ENCODE measurements around the gene PPIB.

DNA sequence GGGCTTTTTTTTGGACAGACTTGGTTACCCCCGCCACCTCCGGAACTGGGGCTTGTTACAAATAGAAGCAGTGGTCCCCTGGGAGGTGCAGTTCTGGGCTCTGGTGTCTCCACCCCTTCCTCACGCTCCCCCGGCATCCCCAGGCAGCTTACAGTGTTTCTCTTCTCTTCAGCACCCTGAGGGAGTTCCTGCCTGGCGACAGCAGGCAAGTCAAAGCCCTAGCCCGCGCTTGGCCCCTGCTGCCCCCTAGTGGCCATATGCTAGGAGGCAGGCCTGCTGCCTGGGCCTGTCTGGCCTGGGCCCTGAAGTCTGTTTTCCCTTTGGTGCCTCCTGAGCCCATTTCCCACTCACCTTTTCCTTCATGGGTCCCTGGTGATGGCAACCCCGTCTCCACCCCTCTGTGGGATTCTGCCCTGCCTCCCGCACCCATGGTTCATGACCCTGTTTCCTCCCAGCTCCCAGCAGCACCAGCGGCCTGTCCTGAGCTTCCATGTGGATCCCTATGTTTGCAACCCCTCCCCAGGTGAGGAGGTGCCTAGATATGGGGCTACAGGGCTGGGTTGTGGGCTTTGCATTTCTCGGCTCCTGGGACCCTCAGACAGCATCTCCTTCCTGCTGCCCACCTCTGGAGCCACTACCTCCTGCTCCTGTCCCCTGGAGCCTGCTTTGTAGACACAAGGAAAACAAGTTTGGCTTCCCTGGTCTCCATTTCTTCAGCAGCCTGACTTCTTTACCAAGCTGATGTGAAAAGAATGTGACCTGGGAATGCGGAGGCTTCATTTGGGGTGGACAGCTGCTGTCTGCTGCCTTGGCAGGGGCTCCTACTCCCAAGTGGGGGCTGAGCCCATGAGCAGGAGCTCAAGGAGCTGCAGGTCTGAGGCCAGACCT is 9.1 kb downstream of the PPIB start:
- TF ChIP-seq, protein P1, sequence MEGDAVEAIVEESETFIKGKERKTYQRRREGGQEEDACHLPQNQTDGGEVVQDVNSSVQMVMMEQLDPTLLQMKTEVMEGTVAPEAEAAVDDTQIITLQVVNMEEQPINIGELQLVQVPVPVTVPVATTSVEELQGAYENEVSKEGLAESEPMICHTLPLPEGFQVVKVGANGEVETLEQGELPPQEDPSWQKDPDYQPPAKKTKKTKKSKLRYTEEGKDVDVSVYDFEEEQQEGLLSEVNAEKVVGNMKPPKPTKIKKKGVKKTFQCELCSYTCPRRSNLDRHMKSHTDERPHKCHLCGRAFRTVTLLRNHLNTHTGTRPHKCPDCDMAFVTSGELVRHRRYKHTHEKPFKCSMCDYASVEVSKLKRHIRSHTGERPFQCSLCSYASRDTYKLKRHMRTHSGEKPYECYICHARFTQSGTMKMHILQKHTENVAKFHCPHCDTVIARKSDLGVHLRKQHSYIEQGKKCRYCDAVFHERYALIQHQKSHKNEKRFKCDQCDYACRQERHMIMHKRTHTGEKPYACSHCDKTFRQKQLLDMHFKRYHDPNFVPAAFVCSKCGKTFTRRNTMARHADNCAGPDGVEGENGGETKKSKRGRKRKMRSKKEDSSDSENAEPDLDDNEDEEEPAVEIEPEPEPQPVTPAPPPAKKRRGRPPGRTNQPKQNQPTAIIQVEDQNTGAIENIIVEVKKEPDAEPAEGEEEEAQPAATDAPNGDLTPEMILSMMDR (conservative IDR thresholded peaks at IDR 0.05; ENCODE audit: low read depth, low read length): peak; percentile 99
- no peak for TF ChIP-seq EZH2 (IDR thresholded peaks at IDR 0.05; ENCODE audit: borderline replicate concordance, low read depth, low read length, poor library complexity, severe bottlenecking)
